GM10266 (cell line): ENCODE results near the gene BCAS1.
"Not testable (repeated sequence)": the region's sequence is repeated elsewhere in the genome, so short reads cannot be mapped to it uniquely, and the experiment has no call there.

Experiments used
- DNase-seq: peaks from one replicate; pipeline ENCODE4 v3.0.0; 2012; ENCODE audit errors: extremely low spot score
- CTCF ChIP-seq: IDR thresholded peaks from 2 replicates; pipeline ENCODE4 v1.5.1; 2012; ENCODE audit warnings: mild to moderate bottlenecking, low read depth; ENCODE audit not compliant: control insufficient read depth, insufficient read depth; ENCODE audit errors: missing control alignments

The BCAS1 gene

GRCh38 chr20:54019127-54019526, 51.3 kb downstream of the BCAS1 start:
- TF ChIP-seq CTCF, result no peak
- DNase-seq, result no peak

- TF ChIP-seq CTCF, result no peak
- peak; percentile 62 for DNase-seq
Observed at GRCh38 chr20:54017846-54018245, 52.5 kb downstream of the BCAS1 start.

GRCh38 chr20:54015496-54015895, 54.9 kb downstream of the BCAS1 start:
- no peak for TF ChIP-seq CTCF
- no peak for DNase-seq

GRCh38 chr20:54014293-54014926, 56.0 kb downstream of the BCAS1 start:
- no peak for TF ChIP-seq CTCF
- no peak for DNase-seq

- TF ChIP-seq CTCF, result no peak
- DNase-seq, result no peak
Observed at GRCh38 chr20:54013471-54013870, 56.9 kb downstream of the BCAS1 start.

- TF ChIP-seq CTCF, result no peak
- DNase-seq, result no peak
Observed at GRCh38 chr20:54011346-54011745, 59.0 kb downstream of the BCAS1 start.

GRCh38 chr20:54006216-54006615, 64.2 kb downstream of the BCAS1 start:
- not testable (repeated sequence) for DNase-seq

GRCh38 chr20:54005524-54005923, 64.9 kb downstream of the BCAS1 start:
- DNase-seq, result no peak
- TF ChIP-seq CTCF, result no peak
